WTC11 (cell line): ENCODE results near the gene C1QL4.

Experiments used
- CBFB ChIP-seq: sonication (generic); formaldehyde crosslinking; IDR thresholded peaks from 2 replicates; pipeline ENCODE4 v1.8.1; 2022; ENCODE audit warnings: mild to moderate bottlenecking, low read depth, missing genetic modification reagents
- CTCF ChIP-seq: fragments of 200-600 bp; IDR thresholded peaks from 2 replicates; pipeline ENCODE4 v1.8.0; 2022; ENCODE audit warnings: antibody characterized with exemption
- E2F4 ChIP-seq: sonication (generic); formaldehyde crosslinking; IDR thresholded peaks from 2 replicates; pipeline ENCODE4 v1.8.1; 2022; ENCODE audit warnings: low read depth, mild to moderate bottlenecking, moderate library complexity, missing genetic modification reagents, borderline replicate concordance
- ETV6 ChIP-seq: sonication (generic); formaldehyde crosslinking; IDR thresholded peaks from 2 replicates; pipeline ENCODE4 v1.8.1; 2022; ENCODE audit warnings: mild to moderate bottlenecking, missing genetic modification reagents
- GABPB1 ChIP-seq: sonication (generic); formaldehyde crosslinking; IDR thresholded peaks from 2 replicates; pipeline ENCODE4 v1.8.1; 2023; ENCODE audit warnings: mild to moderate bottlenecking, missing genetic modification reagents
- HMGXB4 ChIP-seq: sonication (generic); formaldehyde crosslinking; IDR thresholded peaks from 2 replicates; pipeline ENCODE4 v1.8.1; 2023; ENCODE audit warnings: mild to moderate bottlenecking, moderate library complexity, missing genetic modification reagents
- JUN ChIP-seq: sonication (generic); formaldehyde crosslinking; IDR thresholded peaks from 2 replicates; pipeline ENCODE4 v1.8.0; 2023; ENCODE audit warnings: mild to moderate bottlenecking, missing genetic modification reagents
- MAX ChIP-seq: sonication (generic); formaldehyde crosslinking; IDR thresholded peaks from 2 replicates; pipeline ENCODE4 v1.8.0; 2022; ENCODE audit warnings: mild to moderate bottlenecking, missing genetic modification reagents
- NR1H2 ChIP-seq: sonication (generic); formaldehyde crosslinking; IDR thresholded peaks from 2 replicates; pipeline ENCODE4 v1.9.0; 2021; ENCODE audit warnings: mild to moderate bottlenecking, moderate library complexity, missing genetic modification reagents
- PREB ChIP-seq: sonication (generic); formaldehyde crosslinking; IDR thresholded peaks from 2 replicates; pipeline ENCODE4 v1.8.1; 2022; ENCODE audit warnings: mild to moderate bottlenecking, missing genetic modification reagents, moderate library complexity, borderline replicate concordance
- TEAD4 ChIP-seq: sonication (generic); formaldehyde crosslinking; IDR thresholded peaks from 2 replicates; pipeline ENCODE4 v1.8.0; 2022; ENCODE audit warnings: mild to moderate bottlenecking, missing genetic modification reagents
- ZNF232 ChIP-seq: sonication (generic); formaldehyde crosslinking; IDR thresholded peaks from 2 replicates; pipeline ENCODE4 v1.8.0; 2022; ENCODE audit warnings: mild to moderate bottlenecking, missing genetic modification reagents
- ZNF396 ChIP-seq: fragments of 250-450 bp; sonication (Bioruptor Pico); IDR thresholded peaks from 2 replicates; pipeline ENCODE4 v1.8.0; 2021; ENCODE audit warnings: mild to moderate bottlenecking, moderate library complexity, borderline replicate concordance

- TF ChIP-seq ETV6 (no peak), HMGXB4 (CRISPR knock-in tag) (no peak), CTCF (no peak), MAX (no peak), NR1H2 (CRISPR knock-in tag) (no peak), TEAD4 (no peak), CBFB (no peak), GABPB1 (no peak), ZNF396 (CRISPR knock-in tag) (no peak), ZNF232 (no peak), JUN (CRISPR knock-in tag) (no peak), PREB (CRISPR knock-in tag) (no peak), E2F4 (no peak)
These were observed 42.7 kb downstream of the C1QL4 start for GRCh38 chr12:49294086-49294803.
